C4-2B (cell line): ENCODE results near the gene CFDP1.
A peak's percentile ranks its signal among the peaks of the same experiment; 100 is the strongest.

Experiments used
- H3K27ac ChIP-seq: fragments of 450-650 bp; 2 replicates; pipeline ENCODE4 v1.5.1; 2017
- ZFX ChIP-seq: fragments of 450-650 bp; IDR thresholded peaks from 2 replicates; pipeline ENCODE4 v1.6.1; 2017
- TF ChIP-seq, protein P1 (sequence below): fragments of 450-650 bp; conservative IDR thresholded peaks from 2 replicates; pipeline ENCODE4 v1.5.1; 2017; ENCODE audit warnings: mild to moderate bottlenecking

The CFDP1 gene

DNA sequence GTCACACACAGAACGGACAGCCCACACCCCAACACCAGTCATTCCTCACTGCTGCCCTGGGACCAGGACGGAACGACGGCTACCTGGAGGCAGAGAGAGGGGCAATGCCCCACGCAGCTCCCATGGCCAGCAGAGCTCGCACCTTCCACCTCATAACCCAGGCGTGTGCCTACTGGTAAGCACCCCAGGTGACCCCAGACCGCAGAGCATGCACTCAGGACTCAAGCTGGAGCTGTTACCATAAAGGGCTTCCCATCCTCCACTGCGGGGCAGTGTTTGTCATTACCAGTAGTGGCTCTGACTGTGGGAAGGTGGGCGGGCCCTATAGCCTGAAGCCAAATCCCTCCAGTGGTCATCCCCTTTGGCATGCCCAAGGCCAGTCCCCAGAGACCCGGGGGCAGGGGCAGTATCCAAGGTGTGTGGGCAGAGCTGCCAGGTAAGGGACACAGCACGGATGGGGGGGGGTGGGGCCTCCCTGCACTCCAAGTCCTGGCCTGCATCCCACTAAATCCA is 177.2 kb downstream of the CFDP1 start:
- H3K27ac ChIP-seq: no peak overlapping the region
- TF ChIP-seq, protein P1, sequence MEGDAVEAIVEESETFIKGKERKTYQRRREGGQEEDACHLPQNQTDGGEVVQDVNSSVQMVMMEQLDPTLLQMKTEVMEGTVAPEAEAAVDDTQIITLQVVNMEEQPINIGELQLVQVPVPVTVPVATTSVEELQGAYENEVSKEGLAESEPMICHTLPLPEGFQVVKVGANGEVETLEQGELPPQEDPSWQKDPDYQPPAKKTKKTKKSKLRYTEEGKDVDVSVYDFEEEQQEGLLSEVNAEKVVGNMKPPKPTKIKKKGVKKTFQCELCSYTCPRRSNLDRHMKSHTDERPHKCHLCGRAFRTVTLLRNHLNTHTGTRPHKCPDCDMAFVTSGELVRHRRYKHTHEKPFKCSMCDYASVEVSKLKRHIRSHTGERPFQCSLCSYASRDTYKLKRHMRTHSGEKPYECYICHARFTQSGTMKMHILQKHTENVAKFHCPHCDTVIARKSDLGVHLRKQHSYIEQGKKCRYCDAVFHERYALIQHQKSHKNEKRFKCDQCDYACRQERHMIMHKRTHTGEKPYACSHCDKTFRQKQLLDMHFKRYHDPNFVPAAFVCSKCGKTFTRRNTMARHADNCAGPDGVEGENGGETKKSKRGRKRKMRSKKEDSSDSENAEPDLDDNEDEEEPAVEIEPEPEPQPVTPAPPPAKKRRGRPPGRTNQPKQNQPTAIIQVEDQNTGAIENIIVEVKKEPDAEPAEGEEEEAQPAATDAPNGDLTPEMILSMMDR: no peak
- TF ChIP-seq ZFX: no peak

DNA sequence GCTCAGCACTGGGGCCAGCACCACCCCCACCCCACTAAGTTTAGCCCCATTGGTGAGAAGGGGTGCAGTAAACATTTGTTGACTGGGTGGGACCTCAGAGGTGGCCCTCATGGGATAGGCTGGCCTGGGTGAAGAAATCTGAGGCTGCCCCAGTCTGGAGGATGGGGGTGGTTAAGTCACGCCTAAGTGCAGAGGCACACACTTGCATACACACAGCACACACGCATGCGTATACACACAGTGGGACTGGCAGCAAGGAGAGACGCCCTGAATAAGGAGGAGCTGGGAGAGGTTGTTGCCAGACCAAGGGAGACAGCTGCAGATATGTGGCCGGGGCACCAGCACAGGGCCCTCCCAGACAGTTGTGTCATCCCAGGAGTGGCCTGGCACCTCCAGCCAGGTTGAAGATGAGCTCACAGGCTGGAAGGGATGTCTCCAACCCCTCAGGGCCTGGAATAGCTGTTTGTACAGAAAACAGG is 178.9 kb downstream of the CFDP1 start:
- H3K27ac ChIP-seq: peak overlapping the region; percentile 98; the same call in 1 of the 2 replicates
- TF ChIP-seq, protein P1: no peak
- TF ChIP-seq ZFX: no peak

DNA sequence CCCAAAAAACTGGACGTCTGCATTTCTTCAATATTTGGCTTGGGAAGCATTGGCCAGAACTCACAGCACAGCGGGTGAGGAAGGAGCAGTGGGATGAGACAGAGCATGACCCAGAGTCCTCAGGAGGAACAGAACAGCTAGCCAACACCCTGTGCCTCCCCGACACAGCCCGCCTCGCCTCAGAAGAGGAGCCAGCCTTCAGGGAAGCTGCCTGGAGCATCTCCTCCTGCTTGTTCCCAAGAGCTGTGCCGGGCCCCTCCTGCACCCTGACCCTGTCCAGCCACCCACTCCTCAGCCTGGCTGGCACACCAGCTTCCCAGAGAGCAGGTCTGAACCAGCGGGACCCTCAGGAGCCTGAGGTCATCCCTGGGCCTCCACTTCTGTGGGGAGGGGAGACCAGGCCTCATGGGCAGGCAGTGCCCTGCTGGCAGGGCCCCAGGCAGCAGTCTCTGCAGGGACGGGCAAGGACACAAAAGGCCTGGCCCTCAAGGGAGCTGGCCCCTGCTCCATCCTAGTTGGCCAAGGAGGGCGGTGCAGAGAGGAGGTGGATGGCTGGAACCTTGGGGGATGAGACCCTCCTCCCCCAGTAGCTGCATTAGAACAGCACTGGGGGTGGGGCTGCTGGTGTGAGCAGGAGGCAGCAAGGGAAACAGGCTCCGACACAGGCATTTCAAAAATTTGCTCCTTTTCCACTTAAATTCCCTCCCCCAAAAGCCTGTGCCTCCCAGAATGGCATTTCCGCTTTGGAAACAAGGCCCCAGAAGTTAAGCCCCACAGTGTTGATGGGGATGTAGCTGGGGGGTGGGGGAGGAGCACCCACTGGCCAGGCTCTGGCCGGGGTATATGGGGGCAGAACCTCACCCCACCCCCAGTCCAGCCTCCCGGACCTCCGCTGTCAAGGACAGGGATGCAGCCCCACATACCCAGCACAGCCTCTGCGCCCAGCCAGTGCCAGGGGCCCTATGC is 180.1 kb downstream of the CFDP1 start:
- no peak for TF ChIP-seq ZFX
- TF ChIP-seq, protein P1: no peak
- peak overlapping the region; percentile 98 for H3K27ac ChIP-seq

DNA sequence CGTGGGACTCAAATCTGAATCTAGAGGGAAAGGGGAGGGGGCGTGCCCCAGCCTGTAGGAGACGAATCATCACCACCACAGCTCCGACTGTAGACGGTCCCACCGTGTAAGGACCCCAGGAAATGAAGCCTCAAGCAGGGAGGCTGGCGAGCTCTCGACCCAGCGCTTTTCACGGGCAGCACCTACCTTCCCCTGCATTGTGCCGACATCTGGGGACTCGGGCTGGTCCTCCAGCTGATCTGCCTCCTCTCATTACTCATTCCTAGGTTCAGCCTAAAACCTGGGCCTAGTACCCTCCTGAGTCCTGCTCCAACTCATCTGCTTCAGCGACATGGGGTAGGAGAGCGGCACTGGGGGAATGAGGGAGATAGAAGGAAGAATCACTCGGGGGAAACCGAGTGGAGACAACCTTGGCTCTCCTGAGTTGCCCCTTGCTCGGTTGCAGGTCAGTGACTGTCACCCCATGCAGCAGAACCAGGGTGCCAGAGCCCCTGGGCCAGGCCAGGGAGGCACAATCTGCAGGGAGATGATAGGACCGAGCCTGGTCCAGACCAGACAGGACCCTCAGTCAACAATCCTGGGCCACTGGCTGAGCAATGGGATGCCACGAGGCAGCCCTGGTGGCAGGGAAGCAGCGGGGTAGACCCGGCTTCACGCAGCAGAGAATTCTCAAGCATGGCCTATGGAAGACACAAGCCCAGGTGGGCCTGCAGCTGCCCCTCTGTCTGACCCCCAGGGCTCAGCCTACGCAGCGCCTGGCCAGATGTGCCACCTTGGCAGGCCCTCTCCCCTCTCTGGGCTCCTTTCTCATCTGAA is 181.0 kb downstream of the CFDP1 start:
- H3K27ac ChIP-seq: peak overlapping the region; percentile 98
- no peak for TF ChIP-seq ZFX
- TF ChIP-seq, protein P1: no peak

DNA sequence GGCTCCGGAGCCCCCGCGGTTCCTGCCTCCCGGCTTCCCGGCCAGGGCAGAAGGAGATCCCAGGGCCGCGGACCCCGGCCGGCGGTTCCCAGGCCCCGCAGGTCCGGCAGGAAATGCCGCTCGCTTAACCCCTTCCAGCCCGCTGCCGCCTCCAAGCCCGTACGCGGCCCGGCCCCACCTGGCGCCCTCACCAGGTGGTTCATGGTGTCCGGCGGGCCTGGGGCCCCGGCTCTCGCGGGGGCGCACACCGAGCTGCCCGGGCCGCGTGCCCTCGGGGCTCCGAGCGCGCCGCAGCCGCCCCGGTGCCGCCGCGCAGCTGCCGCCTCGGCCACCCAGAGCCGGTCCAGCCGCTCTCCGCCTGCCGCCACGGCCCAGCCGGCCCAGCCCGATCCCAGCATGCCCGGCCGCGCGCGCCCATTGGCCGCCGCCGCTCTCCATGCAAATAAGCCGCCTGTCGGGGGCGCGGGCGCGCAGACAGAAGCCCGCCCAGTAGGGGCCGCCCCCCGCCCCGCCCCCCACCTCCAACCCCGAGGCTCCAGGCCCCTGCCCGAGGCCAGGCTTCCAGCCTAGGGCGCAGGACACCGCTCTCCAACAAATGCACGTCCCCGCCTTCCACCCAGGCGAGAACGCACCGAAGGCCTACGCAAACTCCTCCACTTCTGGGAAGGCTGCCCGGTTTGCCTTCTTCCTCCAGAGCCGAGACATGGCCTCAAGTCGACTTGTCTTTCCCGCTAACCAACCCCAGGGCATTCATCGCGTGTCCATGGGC is 181.8 kb downstream of the CFDP1 start, which contains the start of gene BCAR1:
Gene BCAR1 (minus strand): TSS at position 345 of the 769 bp plus-strand sequence. CDS start 142 bp downstream, at position 203.
- TF ChIP-seq, protein P1: no peak
- peak; percentile 84; the same call in 1 of the 2 replicates for TF ChIP-seq ZFX
- H3K27ac ChIP-seq: peak within 1 kb of the TSS; percentile 98

DNA sequence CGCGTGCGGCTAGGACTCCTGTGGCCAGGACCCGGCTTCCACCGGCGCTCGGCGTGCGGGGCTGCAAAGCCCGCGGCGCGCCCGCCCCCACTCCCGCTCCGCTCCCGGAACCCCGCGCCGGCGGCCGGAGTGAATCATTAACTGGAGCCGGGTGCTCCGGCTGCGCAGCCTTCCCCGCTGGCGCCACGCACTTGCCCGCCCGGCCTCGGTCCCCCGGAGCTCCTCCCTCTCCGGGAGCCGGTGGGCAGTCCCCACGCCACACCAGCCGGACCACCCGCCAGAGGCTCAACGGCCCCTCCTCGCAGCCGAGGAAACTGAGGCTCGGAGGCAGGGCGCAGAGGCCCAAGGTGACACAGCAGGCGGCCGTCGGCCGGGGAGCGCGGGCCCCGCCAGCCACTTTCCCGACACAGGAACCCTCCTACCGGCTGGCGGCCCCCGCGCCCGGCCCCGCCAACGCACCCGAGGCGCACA is 182.5 kb downstream of the CFDP1 start:
- peak overlapping the region; percentile 98 for H3K27ac ChIP-seq
- TF ChIP-seq, protein P1: no peak
- TF ChIP-seq ZFX: no peak
